Activated T-cell treated with anti-CD3 and anti-CD28 coated beads, Interleukin-2, amount 50 U/mL, for 4 hours (primary cell): ENCODE data around the gene TNC. TPM values are rescaled to one million over a fixed set of nuclear protein-coding genes. Genes with fewer than 3 reads are reported as not detected.

ENCODE experiments used
- ATAC-seq, 2 donors: fragments of 200-7000 bp; cut with Tn5 transposase; one replicate each; pipeline ENCODE4 v1.10.0; 2021
- DNase-seq: peaks from one replicate; pipeline ENCODE4 v3.0.0-alpha.2; 2020
- H3K27me3 Mint-ChIP-seq: one replicate; pipeline ENCODE4 v1.8.0; 2021; ENCODE audit warnings: low read depth, mixed read lengths
- H3K36me3 Mint-ChIP-seq: one replicate; pipeline ENCODE4 v1.8.0; 2022; ENCODE audit warnings: mixed read lengths; ENCODE audit not compliant: insufficient read depth
- H3K4me1 Mint-ChIP-seq: one replicate; pipeline ENCODE4 v1.8.0; 2021; ENCODE audit warnings: low read depth, mixed read lengths
- H3K4me3 Mint-ChIP-seq: one replicate; pipeline ENCODE4 v1.8.0; 2021; ENCODE audit warnings: mild to moderate bottlenecking, moderate library complexity, mixed read lengths
- H3K9me3 Mint-ChIP-seq: one replicate; pipeline ENCODE4 v1.8.0; 2021; ENCODE audit warnings: mixed read lengths
- total RNA-seq, 3 donors: library from RNA; stranded (reverse); gene quantifications; one replicate each; pipeline ENCODE4 v1.2.1, GENCODE V29; 2021

The TNC gene
- total RNA-seq, 3 donors from 2014 or later, result 0.29 to 1.3 (median 0.51) TPM

- H3K9me3 Mint-ChIP-seq, result peaks cover 8% of the 10 kb centered on the region
- H3K27me3 Mint-ChIP-seq, result peaks cover 29% of the 10 kb centered on the region
- peaks cover 4% of the 10 kb centered on the region for H3K4me1 Mint-ChIP-seq
- DNase-seq, result no peak
- no peak overlapping the region for H3K4me3 Mint-ChIP-seq
- ATAC-seq, result no peak
- H3K36me3 Mint-ChIP-seq, result peaks cover 3% of the 10 kb centered on the region
These were observed 5.0 kb upstream of the TNC start for GRCh38 chr9:115122937-115123336.

GRCh38 chr9:115121181-115121580 lies 3.2 kb upstream of the TNC start:
- Mint-ChIP-seq H3K4me3 (no peak overlapping the region), H3K4me1 (peaks cover 8% of the 10 kb centered on the region), H3K9me3 (peaks cover 8% of the 10 kb centered on the region), H3K36me3 (peaks cover 3% of the 10 kb centered on the region), H3K27me3 (peaks cover 45% of the 10 kb centered on the region)
- no peak for DNase-seq
- ATAC-seq, result no peak

DNA sequence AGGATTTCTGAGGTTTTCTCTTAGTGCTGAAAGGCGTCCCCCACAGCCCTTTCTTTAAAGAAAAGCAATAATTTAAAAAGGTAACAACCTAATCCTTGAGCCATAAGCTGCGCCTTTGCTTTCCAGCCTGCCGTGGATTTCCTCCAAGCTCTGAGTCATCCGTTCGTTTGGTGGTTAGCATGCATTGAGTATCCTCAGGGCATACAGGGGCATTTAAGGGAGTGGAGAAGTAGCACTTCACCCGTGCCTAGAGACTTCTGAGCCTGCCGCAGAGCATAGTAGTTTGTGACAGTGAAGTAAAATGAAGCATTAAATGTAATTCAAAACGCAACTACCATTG lies 892 bp upstream of the TNC start:
- Mint-ChIP-seq H3K27me3 (peaks cover 60% of the 10 kb centered on the region), H3K4me3 (no peak overlapping the region), H3K9me3 (no peaks in the 10 kb centered on the region), H3K36me3 (no peaks in the 10 kb centered on the region), H3K4me1 (peaks cover 8% of the 10 kb centered on the region)
- ATAC-seq, result no peak
- no peak for DNase-seq

DNA sequence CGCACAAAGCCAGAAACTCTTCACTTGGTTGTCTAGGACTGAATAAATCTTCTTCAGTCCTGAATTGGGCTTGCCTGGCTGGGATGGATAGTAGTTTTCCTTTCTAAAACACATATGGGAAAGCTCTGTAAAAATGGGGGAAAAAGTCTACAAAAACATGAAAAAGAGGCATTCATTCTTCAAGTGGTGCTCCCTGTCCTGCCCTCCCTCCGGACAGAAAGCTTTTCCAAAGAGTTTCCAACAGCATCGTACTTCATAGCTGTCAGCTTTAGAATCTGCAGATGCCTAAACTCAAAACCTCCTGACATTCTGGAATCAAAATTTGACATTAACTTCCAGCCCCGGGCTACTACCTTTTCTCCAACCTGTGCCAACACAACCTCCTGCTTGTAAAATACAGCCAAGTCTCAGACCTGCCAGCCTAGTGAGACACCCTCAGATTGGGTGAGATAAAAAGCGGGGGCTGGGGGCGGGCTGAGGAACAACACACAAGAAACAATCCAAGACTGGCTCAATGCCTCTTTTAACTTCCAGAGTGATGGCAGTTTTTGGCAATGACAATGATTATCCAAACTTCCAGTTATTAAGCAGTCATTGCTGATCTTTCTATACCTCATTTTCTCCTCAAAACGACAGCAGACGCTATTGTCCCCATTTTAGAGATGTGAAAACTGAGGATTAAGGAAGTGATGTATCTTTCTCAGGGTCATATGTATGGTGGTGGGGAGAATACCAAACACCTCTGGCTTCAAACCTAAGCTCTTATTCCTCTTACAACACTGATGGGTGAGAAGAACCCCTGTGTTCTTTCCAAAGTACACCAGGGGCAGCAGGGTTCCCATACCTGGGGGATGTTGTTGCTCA lies 1.3 kb downstream of the TNC start:
- peaks cover 62% of the 10 kb centered on the region for H3K27me3 Mint-ChIP-seq
- no peak overlapping the region for H3K4me3 Mint-ChIP-seq
- H3K36me3 Mint-ChIP-seq, result no peaks in the 10 kb centered on the region
- DNase-seq (no peak), ATAC-seq (no peak)
- H3K9me3 Mint-ChIP-seq, result no peaks in the 10 kb centered on the region
- peaks cover 8% of the 10 kb centered on the region for H3K4me1 Mint-ChIP-seq

GRCh38 chr9:115115924-115116323 lies 2.0 kb downstream of the TNC start:
- no peak overlapping the region for H3K4me3 Mint-ChIP-seq
- no peak for ATAC-seq
- no peaks in the 10 kb centered on the region for H3K36me3 Mint-ChIP-seq
- no peaks in the 10 kb centered on the region for H3K9me3 Mint-ChIP-seq
- H3K4me1 Mint-ChIP-seq, result peaks cover 8% of the 10 kb centered on the region
- no peak for DNase-seq
- H3K27me3 Mint-ChIP-seq, result peaks cover 62% of the 10 kb centered on the region

DNA sequence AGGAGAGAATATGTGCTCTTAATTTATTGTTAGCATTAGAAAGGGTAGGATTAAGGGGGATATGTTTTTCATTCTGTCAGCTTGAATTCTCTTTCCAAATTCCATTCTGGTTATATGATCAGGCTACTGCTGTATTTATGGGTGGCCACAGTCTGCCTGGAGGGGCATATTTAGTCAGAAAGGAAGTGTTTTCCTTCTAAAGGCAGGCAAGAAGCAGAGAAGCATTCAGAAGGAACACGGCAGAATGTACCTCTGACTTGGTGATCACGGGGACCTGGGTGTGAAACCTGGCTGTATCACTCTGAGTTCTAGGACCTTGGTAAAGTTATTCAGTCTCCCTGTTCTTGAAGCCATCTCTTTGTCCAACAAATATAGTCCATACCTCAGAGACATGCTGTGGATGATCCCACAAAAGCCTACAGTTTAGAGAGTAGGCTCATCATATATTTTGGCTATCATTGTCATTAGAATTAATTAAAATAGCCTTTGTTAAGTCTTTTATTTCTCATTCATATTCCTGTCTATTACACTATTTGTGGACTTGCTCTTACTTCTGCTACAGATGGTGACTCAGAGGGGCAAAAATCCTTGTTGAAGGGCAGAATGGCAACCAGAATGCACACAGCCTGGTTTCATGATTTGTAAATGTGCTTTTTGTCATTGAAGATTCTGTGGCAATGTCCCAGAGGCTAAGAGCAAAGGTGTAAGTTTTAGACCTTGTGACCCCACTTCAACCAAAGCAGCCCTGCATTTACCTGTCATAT lies 2.7 kb downstream of the TNC start:
- Mint-ChIP-seq H3K4me1 (peaks cover 8% of the 10 kb centered on the region), H3K4me3 (no peak overlapping the region), H3K27me3 (peaks cover 64% of the 10 kb centered on the region), H3K9me3 (no peaks in the 10 kb centered on the region), H3K36me3 (no peaks in the 10 kb centered on the region)
- DNase-seq (no peak), ATAC-seq (no peak)

DNA sequence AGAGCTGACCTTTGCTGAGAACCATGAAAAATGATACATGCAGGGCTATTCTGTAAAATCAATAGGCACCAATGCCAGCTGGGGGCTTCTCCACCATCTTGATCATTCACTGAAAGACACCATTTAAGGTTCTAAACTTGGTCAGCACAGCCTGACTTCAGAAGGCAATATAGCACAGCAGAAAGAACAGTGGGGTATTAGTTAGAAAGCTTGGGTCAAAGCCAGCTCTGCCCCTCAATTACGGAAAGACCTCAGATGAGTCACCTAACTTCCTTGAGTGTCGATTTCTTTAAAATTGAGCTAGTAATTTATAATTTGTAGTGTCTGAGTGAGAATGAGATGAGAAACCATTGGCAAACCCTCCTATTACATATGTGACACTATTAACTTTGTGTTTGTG lies 3.4 kb downstream of the TNC start:
- H3K9me3 Mint-ChIP-seq, result no peaks in the 10 kb centered on the region
- no peak for ATAC-seq
- H3K4me3 Mint-ChIP-seq, result no peak overlapping the region
- no peaks in the 10 kb centered on the region for H3K36me3 Mint-ChIP-seq
- H3K27me3 Mint-ChIP-seq, result peaks cover 66% of the 10 kb centered on the region
- peaks cover 8% of the 10 kb centered on the region for H3K4me1 Mint-ChIP-seq
- no peak for DNase-seq

DNA sequence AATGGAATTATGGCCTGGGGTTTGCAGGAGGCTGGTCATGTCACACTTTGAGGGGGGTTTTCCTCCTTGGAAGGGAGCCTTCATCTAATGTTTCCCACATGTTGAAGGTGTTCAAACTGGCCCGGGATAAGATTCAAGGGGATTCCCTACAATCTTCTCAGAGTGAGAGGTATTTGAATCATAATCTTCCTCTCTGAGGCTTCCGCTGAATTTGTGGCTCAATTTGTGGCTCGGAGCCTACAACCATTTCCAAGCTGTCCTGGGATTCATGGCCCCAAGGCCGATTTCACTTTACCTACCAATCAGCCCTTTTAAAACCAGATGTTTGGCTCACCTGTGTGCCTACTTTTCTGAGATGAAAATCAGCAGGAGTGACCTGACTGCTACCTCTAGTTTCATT lies 3.9 kb downstream of the TNC start:
- no peaks in the 10 kb centered on the region for H3K36me3 Mint-ChIP-seq
- peaks cover 61% of the 10 kb centered on the region for H3K27me3 Mint-ChIP-seq
- DNase-seq (no peak), ATAC-seq (no peak)
- peaks cover 8% of the 10 kb centered on the region for H3K4me1 Mint-ChIP-seq
- H3K4me3 Mint-ChIP-seq, result no peak overlapping the region
- no peaks in the 10 kb centered on the region for H3K9me3 Mint-ChIP-seq

GRCh38 chr9:115111874-115112273 lies 6.1 kb downstream of the TNC start:
- Mint-ChIP-seq H3K27me3 (peaks cover 42% of the 10 kb centered on the region), H3K4me1 (no peaks in the 10 kb centered on the region), H3K9me3 (no peaks in the 10 kb centered on the region), H3K4me3 (no peak overlapping the region), H3K36me3 (no peaks in the 10 kb centered on the region)
- no peak for ATAC-seq
- no peak for DNase-seq

DNA sequence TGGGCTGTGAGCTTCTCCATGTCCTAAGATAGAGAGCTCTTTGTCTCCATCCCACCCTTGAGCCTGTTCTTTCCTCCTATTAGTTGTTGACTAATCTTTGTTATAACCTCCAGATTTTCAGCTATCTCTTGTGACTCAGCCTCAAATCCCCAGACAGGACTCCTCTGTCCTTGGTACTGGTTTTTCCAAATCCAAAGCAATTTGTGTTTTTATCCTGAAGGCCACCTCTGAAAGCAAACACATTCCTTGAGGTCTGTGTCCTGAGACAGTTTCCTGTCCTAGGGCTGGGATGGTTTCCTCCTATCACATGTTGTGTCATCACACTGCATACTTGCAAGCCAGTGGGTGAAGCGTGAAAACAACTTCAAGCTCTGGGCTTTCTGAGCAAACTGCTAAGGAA lies 8.5 kb downstream of the TNC start:
- ATAC-seq (no peak), DNase-seq (no peak)
- H3K4me1 Mint-ChIP-seq, result peaks cover 5% of the 10 kb centered on the region
- no peaks in the 10 kb centered on the region for H3K36me3 Mint-ChIP-seq
- no peak overlapping the region for H3K4me3 Mint-ChIP-seq
- peaks cover 24% of the 10 kb centered on the region for H3K27me3 Mint-ChIP-seq
- no peaks in the 10 kb centered on the region for H3K9me3 Mint-ChIP-seq

GRCh38 chr9:115107701-115108100 lies 10.3 kb downstream of the TNC start:
- ATAC-seq (no peak), DNase-seq (no peak)
- H3K36me3 Mint-ChIP-seq, result no peaks in the 10 kb centered on the region
- peaks cover 14% of the 10 kb centered on the region for H3K27me3 Mint-ChIP-seq
- H3K9me3 Mint-ChIP-seq, result no peaks in the 10 kb centered on the region
- H3K4me1 Mint-ChIP-seq, result peaks cover 5% of the 10 kb centered on the region
- H3K4me3 Mint-ChIP-seq, result no peak overlapping the region

- DNase-seq (no peak), ATAC-seq (no peak)
- no peaks in the 10 kb centered on the region for H3K9me3 Mint-ChIP-seq
- H3K27me3 Mint-ChIP-seq, result peaks cover 10% of the 10 kb centered on the region
- no peaks in the 10 kb centered on the region for H3K36me3 Mint-ChIP-seq
- no peak overlapping the region for H3K4me3 Mint-ChIP-seq
- peaks cover 5% of the 10 kb centered on the region for H3K4me1 Mint-ChIP-seq
These were observed 11.3 kb downstream of the TNC start for GRCh38 chr9:115106642-115107041.

DNA sequence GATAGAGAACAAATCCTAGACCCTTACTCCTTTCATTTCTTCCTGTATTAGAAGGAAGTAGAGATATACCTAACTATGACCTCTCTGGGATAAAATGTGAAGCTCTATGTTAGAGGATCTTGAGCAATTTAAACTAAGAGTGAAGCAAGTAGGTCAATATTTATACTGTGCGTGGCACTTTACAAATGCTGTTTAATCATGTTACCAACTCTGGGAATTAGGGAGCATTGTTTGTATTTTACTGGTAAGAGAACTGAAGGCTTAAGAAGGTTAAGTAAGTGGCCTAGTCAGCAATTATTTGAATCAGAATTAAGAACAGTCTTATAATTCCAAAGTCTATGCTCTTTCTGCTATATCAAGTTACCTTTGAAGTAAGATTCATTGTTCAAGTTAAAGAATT lies 12.0 kb downstream of the TNC start:
- Mint-ChIP-seq H3K27me3 (peaks cover 12% of the 10 kb centered on the region), H3K9me3 (no peaks in the 10 kb centered on the region), H3K4me1 (peaks cover 5% of the 10 kb centered on the region), H3K4me3 (no peak overlapping the region), H3K36me3 (no peaks in the 10 kb centered on the region)
- no peak for ATAC-seq
- DNase-seq, result no peak

GRCh38 chr9:115104908-115105307 lies 13.0 kb downstream of the TNC start:
- Mint-ChIP-seq H3K4me1 (peaks cover 5% of the 10 kb centered on the region), H3K27me3 (peaks cover 10% of the 10 kb centered on the region), H3K4me3 (no peak overlapping the region), H3K36me3 (no peaks in the 10 kb centered on the region), H3K9me3 (no peaks in the 10 kb centered on the region)
- DNase-seq (no peak), ATAC-seq (no peak)
